ENCODE results near the gene KLHL5.

KLHL5 gene

GRCh38 chr4:39044364-39044955 is 17.6 kb upstream of the KLHL5 start:
- Histone ChIP-seq H3K27ac (ENCODE audit: low read depth, low read length) (peak overlapping the region; percentile 67), H3K9ac (ENCODE audit: low read depth in 1 of 2, low read length in 2 of 2) (peak overlapping the region; percentile 55 to 63), H3K36me3 (ENCODE audit: control insufficient read depth in 1 of 2, insufficient read depth in 2 of 2, low read length in 2 of 2) (no peaks in the 10 kb centered on the region), H3K4me3 (ENCODE audit: low read depth in 1 of 2, low read length in 2 of 2) (peak overlapping the region; percentile 67 to 69), H3K4me1 (ENCODE audit: control insufficient read depth in 1 of 2, insufficient read depth in 2 of 2, low read length in 2 of 2) (peaks cover 0 to 19% of the 10 kb centered on the region in 2 donors), H3K27me3 (ENCODE audit: control insufficient read depth in 1 of 2, insufficient read depth in 2 of 2, low read length in 2 of 2) (no peaks in the 10 kb centered on the region), H3K9me3 (ENCODE audit: control insufficient read depth in 1 of 2, low read length in 2 of 2) (no peaks in the 10 kb centered on the region)

- H3K4me3 ChIP-seq (ENCODE audit: low read depth in 1 of 2, low read length in 2 of 2), result peak overlapping the region; percentile 67 to 71
- peak overlapping the region; percentile 67 for H3K27ac ChIP-seq (ENCODE audit: low read depth, low read length)
- H3K9ac ChIP-seq (ENCODE audit: low read depth in 1 of 2, low read length in 2 of 2), result peak overlapping the region in 1 of 2 donors; percentile 62
- H3K9me3 ChIP-seq (ENCODE audit: control insufficient read depth in 1 of 2, low read length in 2 of 2), result no peaks in the 10 kb centered on the region
- H3K27me3 ChIP-seq (ENCODE audit: control insufficient read depth in 1 of 2, insufficient read depth in 2 of 2, low read length in 2 of 2), result no peaks in the 10 kb centered on the region
- H3K4me1 ChIP-seq (ENCODE audit: control insufficient read depth in 1 of 2, insufficient read depth in 2 of 2, low read length in 2 of 2), result peaks cover 0 to 19% of the 10 kb centered on the region in 2 donors
- no peaks in the 10 kb centered on the region for H3K36me3 ChIP-seq (ENCODE audit: control insufficient read depth in 1 of 2, insufficient read depth in 2 of 2, low read length in 2 of 2)
Measured at GRCh38 chr4:39044956-39045826, 16.8 kb upstream of the KLHL5 start.

- Histone ChIP-seq H3K9ac (ENCODE audit: low read depth in 1 of 2, low read length in 2 of 2) (peak overlapping the region in 1 of 2 donors; percentile 62), H3K9me3 (ENCODE audit: control insufficient read depth in 1 of 2, low read length in 2 of 2) (no peaks in the 10 kb centered on the region), H3K4me3 (ENCODE audit: low read depth in 1 of 2, low read length in 2 of 2) (peak overlapping the region; percentile 67 to 71), H3K36me3 (ENCODE audit: control insufficient read depth in 1 of 2, insufficient read depth in 2 of 2, low read length in 2 of 2) (no peaks in the 10 kb centered on the region), H3K4me1 (ENCODE audit: control insufficient read depth in 1 of 2, insufficient read depth in 2 of 2, low read length in 2 of 2) (peaks cover 0 to 19% of the 10 kb centered on the region in 2 donors), H3K27ac (ENCODE audit: low read depth, low read length) (no peak overlapping the region), H3K27me3 (ENCODE audit: control insufficient read depth in 1 of 2, insufficient read depth in 2 of 2, low read length in 2 of 2) (no peaks in the 10 kb centered on the region)
Measured at GRCh38 chr4:39045827-39046221, 16.2 kb upstream of the KLHL5 start.

GRCh38 chr4:39046249-39046648 is 15.8 kb upstream of the KLHL5 start:
- peak overlapping the region; percentile 67 to 71 for H3K4me3 ChIP-seq (ENCODE audit: low read depth in 1 of 2, low read length in 2 of 2)
- H3K36me3 ChIP-seq (ENCODE audit: control insufficient read depth in 1 of 2, insufficient read depth in 2 of 2, low read length in 2 of 2), result no peaks in the 10 kb centered on the region
- H3K9ac ChIP-seq (ENCODE audit: low read depth in 1 of 2, low read length in 2 of 2), result no peak overlapping the region
- no peak overlapping the region for H3K27ac ChIP-seq (ENCODE audit: low read depth, low read length)
- peaks cover 0 to 19% of the 10 kb centered on the region in 2 donors for H3K4me1 ChIP-seq (ENCODE audit: control insufficient read depth in 1 of 2, insufficient read depth in 2 of 2, low read length in 2 of 2)
- no peaks in the 10 kb centered on the region for H3K9me3 ChIP-seq (ENCODE audit: control insufficient read depth in 1 of 2, low read length in 2 of 2)
- no peaks in the 10 kb centered on the region for H3K27me3 ChIP-seq (ENCODE audit: control insufficient read depth in 1 of 2, insufficient read depth in 2 of 2, low read length in 2 of 2)

GRCh38 chr4:39047681-39048080 is 14.4 kb upstream of the KLHL5 start:
- Histone ChIP-seq H3K27me3 (ENCODE audit: control insufficient read depth in 1 of 2, insufficient read depth in 2 of 2, low read length in 2 of 2) (no peaks in the 10 kb centered on the region), H3K9ac (ENCODE audit: low read depth in 1 of 2, low read length in 2 of 2) (no peak overlapping the region), H3K4me1 (ENCODE audit: control insufficient read depth in 1 of 2, insufficient read depth in 2 of 2, low read length in 2 of 2) (peaks cover 0 to 19% of the 10 kb centered on the region in 2 donors), H3K36me3 (ENCODE audit: control insufficient read depth in 1 of 2, insufficient read depth in 2 of 2, low read length in 2 of 2) (no peaks in the 10 kb centered on the region), H3K27ac (ENCODE audit: low read depth, low read length) (no peak overlapping the region), H3K9me3 (ENCODE audit: control insufficient read depth in 1 of 2, low read length in 2 of 2) (no peaks in the 10 kb centered on the region), H3K4me3 (ENCODE audit: low read depth in 1 of 2, low read length in 2 of 2) (no peak overlapping the region)

GRCh38 chr4:39048311-39048710 is 13.7 kb upstream of the KLHL5 start:
- Histone ChIP-seq H3K9me3 (ENCODE audit: control insufficient read depth in 1 of 2, low read length in 2 of 2) (no peaks in the 10 kb centered on the region), H3K9ac (ENCODE audit: low read depth in 1 of 2, low read length in 2 of 2) (no peak overlapping the region), H3K4me3 (ENCODE audit: low read depth in 1 of 2, low read length in 2 of 2) (no peak overlapping the region), H3K36me3 (ENCODE audit: control insufficient read depth in 1 of 2, insufficient read depth in 2 of 2, low read length in 2 of 2) (no peaks in the 10 kb centered on the region), H3K27me3 (ENCODE audit: control insufficient read depth in 1 of 2, insufficient read depth in 2 of 2, low read length in 2 of 2) (no peaks in the 10 kb centered on the region), H3K27ac (ENCODE audit: low read depth, low read length) (no peak overlapping the region), H3K4me1 (ENCODE audit: control insufficient read depth in 1 of 2, insufficient read depth in 2 of 2, low read length in 2 of 2) (peaks cover 0 to 16% of the 10 kb centered on the region in 2 donors)

- no peak overlapping the region for H3K9ac ChIP-seq (ENCODE audit: low read depth in 1 of 2, low read length in 2 of 2)
- H3K4me1 ChIP-seq (ENCODE audit: control insufficient read depth in 1 of 2, insufficient read depth in 2 of 2, low read length in 2 of 2), result peaks cover 0 to 7% of the 10 kb centered on the region in 2 donors
- H3K27ac ChIP-seq (ENCODE audit: low read depth, low read length), result no peak overlapping the region
- no peaks in the 10 kb centered on the region for H3K27me3 ChIP-seq (ENCODE audit: control insufficient read depth in 1 of 2, insufficient read depth in 2 of 2, low read length in 2 of 2)
- no peak overlapping the region for H3K4me3 ChIP-seq (ENCODE audit: low read depth in 1 of 2, low read length in 2 of 2)
- no peaks in the 10 kb centered on the region for H3K36me3 ChIP-seq (ENCODE audit: control insufficient read depth in 1 of 2, insufficient read depth in 2 of 2, low read length in 2 of 2)
- no peaks in the 10 kb centered on the region for H3K9me3 ChIP-seq (ENCODE audit: control insufficient read depth in 1 of 2, low read length in 2 of 2)
Measured at GRCh38 chr4:39050590-39050989, 11.4 kb upstream of the KLHL5 start.

- H3K4me3 ChIP-seq (ENCODE audit: low read depth in 1 of 2, low read length in 2 of 2), result no peak overlapping the region
- H3K36me3 ChIP-seq (ENCODE audit: control insufficient read depth in 1 of 2, insufficient read depth in 2 of 2, low read length in 2 of 2), result no peaks in the 10 kb centered on the region
- H3K9me3 ChIP-seq (ENCODE audit: control insufficient read depth in 1 of 2, low read length in 2 of 2), result no peaks in the 10 kb centered on the region
- no peak overlapping the region for H3K9ac ChIP-seq (ENCODE audit: low read depth in 1 of 2, low read length in 2 of 2)
- peaks cover 0 to 7% of the 10 kb centered on the region in 2 donors for H3K4me1 ChIP-seq (ENCODE audit: control insufficient read depth in 1 of 2, insufficient read depth in 2 of 2, low read length in 2 of 2)
- no peaks in the 10 kb centered on the region for H3K27me3 ChIP-seq (ENCODE audit: control insufficient read depth in 1 of 2, insufficient read depth in 2 of 2, low read length in 2 of 2)
- H3K27ac ChIP-seq (ENCODE audit: low read depth, low read length), result no peak overlapping the region
Measured at GRCh38 chr4:39051492-39051891, 10.5 kb upstream of the KLHL5 start.

- H3K27me3 ChIP-seq (ENCODE audit: control insufficient read depth in 1 of 2, insufficient read depth in 2 of 2, low read length in 2 of 2), result no peaks in the 10 kb centered on the region
- H3K36me3 ChIP-seq (ENCODE audit: control insufficient read depth in 1 of 2, insufficient read depth in 2 of 2, low read length in 2 of 2), result no peaks in the 10 kb centered on the region
- H3K4me3 ChIP-seq (ENCODE audit: low read depth in 1 of 2, low read length in 2 of 2), result no peak overlapping the region
- H3K27ac ChIP-seq (ENCODE audit: low read depth, low read length), result no peak overlapping the region
- H3K9me3 ChIP-seq (ENCODE audit: control insufficient read depth in 1 of 2, low read length in 2 of 2), result no peaks in the 10 kb centered on the region
- no peak overlapping the region for H3K9ac ChIP-seq (ENCODE audit: low read depth in 1 of 2, low read length in 2 of 2)
- H3K4me1 ChIP-seq (ENCODE audit: control insufficient read depth in 1 of 2, insufficient read depth in 2 of 2, low read length in 2 of 2), result no peaks in the 10 kb centered on the region
Measured at GRCh38 chr4:39053983-39054382, 8.0 kb upstream of the KLHL5 start.

GRCh38 chr4:39054497-39054896 is 7.5 kb upstream of the KLHL5 start:
- Histone ChIP-seq H3K27me3 (ENCODE audit: control insufficient read depth in 1 of 2, insufficient read depth in 2 of 2, low read length in 2 of 2) (no peaks in the 10 kb centered on the region), H3K4me1 (ENCODE audit: control insufficient read depth in 1 of 2, insufficient read depth in 2 of 2, low read length in 2 of 2) (no peaks in the 10 kb centered on the region), H3K9ac (ENCODE audit: low read depth in 1 of 2, low read length in 2 of 2) (no peak overlapping the region), H3K4me3 (ENCODE audit: low read depth in 1 of 2, low read length in 2 of 2) (no peak overlapping the region), H3K36me3 (ENCODE audit: control insufficient read depth in 1 of 2, insufficient read depth in 2 of 2, low read length in 2 of 2) (no peaks in the 10 kb centered on the region), H3K9me3 (ENCODE audit: control insufficient read depth in 1 of 2, low read length in 2 of 2) (no peaks in the 10 kb centered on the region), H3K27ac (ENCODE audit: low read depth, low read length) (no peak overlapping the region)

Data from duodenal mucosa (tissue), 2 donors.